WTC11 (cell line): ENCODE results near the gene NCK1. TPM values are rescaled to one million over a fixed set of nuclear protein-coding genes. Genes with fewer than 3 reads are reported as not detected.
A peak's percentile ranks its signal among the peaks of the same experiment; 100 is the strongest.

Experiments
- ATAC-seq: fragments of 200-7000 bp; cut with Tn5 transposase; 2 replicates; pipeline ENCODE4 v1.10.0; 2021; ENCODE audit warnings: mild to moderate bottlenecking, moderate library complexity
- CTCF ChIA-PET: fragments of 300-600 bp; sonication (Branson Sonifier 250); formaldehyde crosslinking; loops from one replicate; lab custom pipeline; 2021; ENCODE audit warnings: antibody characterized with exemption; lab: Charles Lee
- POLR2A ChIA-PET: fragments of 350-600 bp; sonication (Branson Sonifier 250); formaldehyde crosslinking; loops from one replicate; lab custom pipeline; 2021; ENCODE audit warnings: antibody characterized with exemption; lab: Charles Lee
- DNase-seq: peaks from one replicate; pipeline ENCODE4 v3.0.0; 2021; ENCODE audit warnings: low spot score
- H3K27ac Mint-ChIP-seq: 2 replicates; pipeline ENCODE4 v1.8.0; 2021; ENCODE audit warnings: mixed read lengths
- H3K27me3 Mint-ChIP-seq: 2 replicates; pipeline ENCODE4 v1.8.0; 2021; ENCODE audit warnings: low read depth, mild to moderate bottlenecking, moderate library complexity, mixed read lengths
- H3K36me3 Mint-ChIP-seq: 2 replicates; pipeline ENCODE4 v1.8.0; 2021; ENCODE audit warnings: mixed read lengths
- H3K4me1 Mint-ChIP-seq: 2 replicates; pipeline ENCODE4 v1.8.0; 2022; ENCODE audit warnings: mixed read lengths
- H3K4me3 Mint-ChIP-seq: 2 replicates; pipeline ENCODE4 v1.8.0; 2021; ENCODE audit warnings: mild to moderate bottlenecking, moderate library complexity, mixed read lengths
- H3K9me3 Mint-ChIP-seq: 2 replicates; pipeline ENCODE4 v1.8.0; 2021; ENCODE audit warnings: mixed read lengths
- AR ChIP-seq: fragments of 250-450 bp; sonication (Bioruptor Pico); IDR thresholded peaks from 2 replicates; pipeline ENCODE4 v1.9.0; 2021; ENCODE audit warnings: mild to moderate bottlenecking
- ATF3 ChIP-seq: sonication (generic); formaldehyde crosslinking; conservative IDR thresholded peaks from 2 replicates; pipeline ENCODE4 v1.8.1; 2022; ENCODE audit warnings: mild to moderate bottlenecking, missing genetic modification reagents
- CBFB ChIP-seq: sonication (generic); formaldehyde crosslinking; IDR thresholded peaks from 2 replicates; pipeline ENCODE4 v1.8.1; 2022; ENCODE audit warnings: mild to moderate bottlenecking, low read depth, missing genetic modification reagents
- CTCF ChIP-seq: fragments of 200-600 bp; IDR thresholded peaks from 2 replicates; pipeline ENCODE4 v1.8.0; 2022; ENCODE audit warnings: antibody characterized with exemption
- E2F1 ChIP-seq: sonication (generic); formaldehyde crosslinking; IDR thresholded peaks from 2 replicates; pipeline ENCODE4 v1.8.0; 2022; ENCODE audit warnings: mild to moderate bottlenecking, missing genetic modification reagents
- EMX1 ChIP-seq: fragments of 250-450 bp; sonication (Bioruptor Pico); IDR thresholded peaks from 2 replicates; pipeline ENCODE4 v1.8.0; 2021; ENCODE audit warnings: mild to moderate bottlenecking
- FOXJ3 ChIP-seq: sonication (generic); formaldehyde crosslinking; IDR thresholded peaks from 2 replicates; pipeline ENCODE4 v1.9.0; 2021; ENCODE audit warnings: missing genetic modification reagents, mild to moderate bottlenecking, borderline replicate concordance
- FOXP4 ChIP-seq: sonication (generic); formaldehyde crosslinking; IDR thresholded peaks from 2 replicates; pipeline ENCODE4 v1.8.0; 2022; ENCODE audit warnings: mild to moderate bottlenecking, missing genetic modification reagents
- MAX ChIP-seq: sonication (generic); formaldehyde crosslinking; IDR thresholded peaks from 2 replicates; pipeline ENCODE4 v1.8.0; 2022; ENCODE audit warnings: mild to moderate bottlenecking, missing genetic modification reagents
- MYBL2 ChIP-seq: sonication (generic); formaldehyde crosslinking; IDR thresholded peaks from 2 replicates; pipeline ENCODE4 v1.8.1; 2023; ENCODE audit warnings: mild to moderate bottlenecking, moderate library complexity, missing genetic modification reagents
- NFE2L1 ChIP-seq: sonication (generic); formaldehyde crosslinking; IDR thresholded peaks from 2 replicates; pipeline ENCODE4 v1.8.1; 2023; ENCODE audit warnings: missing genetic modification reagents
- NFYB ChIP-seq: sonication (generic); formaldehyde crosslinking; conservative IDR thresholded peaks from 2 replicates; pipeline ENCODE4 v1.8.0; 2022; ENCODE audit warnings: low read depth, missing genetic modification reagents
- NR2C2 ChIP-seq: sonication (generic); formaldehyde crosslinking; IDR thresholded peaks from 2 replicates; pipeline ENCODE4 v1.8.0; 2022; ENCODE audit warnings: mild to moderate bottlenecking, missing genetic modification reagents
- PREB ChIP-seq: sonication (generic); formaldehyde crosslinking; IDR thresholded peaks from 2 replicates; pipeline ENCODE4 v1.8.1; 2022; ENCODE audit warnings: mild to moderate bottlenecking, missing genetic modification reagents, moderate library complexity, borderline replicate concordance
- PRRX2 ChIP-seq: fragments of 250-450 bp; sonication (Bioruptor Pico); IDR thresholded peaks from 2 replicates; pipeline ENCODE4 v1.8.0; 2021; ENCODE audit warnings: mild to moderate bottlenecking
- RORB ChIP-seq: fragments of 250-450 bp; sonication (Bioruptor Pico); IDR thresholded peaks from 2 replicates; pipeline ENCODE4 v1.9.0; 2021; ENCODE audit warnings: mild to moderate bottlenecking
- TEAD1 ChIP-seq: sonication (generic); formaldehyde crosslinking; IDR thresholded peaks from 2 replicates; pipeline ENCODE4 v1.8.0; 2022; ENCODE audit warnings: mild to moderate bottlenecking, missing genetic modification reagents
- ZNF281 ChIP-seq: sonication (generic); formaldehyde crosslinking; IDR thresholded peaks from 2 replicates; pipeline ENCODE4 v1.8.0; 2023; ENCODE audit warnings: mild to moderate bottlenecking, missing genetic modification reagents
- ZNF396 ChIP-seq: fragments of 250-450 bp; sonication (Bioruptor Pico); IDR thresholded peaks from 2 replicates; pipeline ENCODE4 v1.8.0; 2021; ENCODE audit warnings: mild to moderate bottlenecking, moderate library complexity, borderline replicate concordance
- ZNF532 ChIP-seq: fragments of 250-450 bp; sonication (Bioruptor Pico); IDR thresholded peaks from 2 replicates; pipeline ENCODE4 v1.9.0; 2021; ENCODE audit warnings: mild to moderate bottlenecking, borderline replicate concordance
- total RNA-seq: library from RNA; stranded (reverse); gene quantifications from 3 replicates; pipeline ENCODE4 v1.2.3, GENCODE V29; 2021

The NCK1 gene
- total RNA-seq, 1 experiment from 2014 or later = 28.9 TPM

GRCh38 chr3:136898549-136898948, 36.5 kb downstream of the NCK1 start:
- POLR2A ChIA-PET = no interaction called here
- TF ChIP-seq ZNF532 (CRISPR knock-in tag) (no peak), CBFB (no peak), AR (CRISPR knock-in tag) (no peak), ATF3 (no peak), ZNF396 (no peak), EMX1 (CRISPR knock-in tag) (no peak), PRRX2 (CRISPR knock-in tag) (no peak), E2F1 (CRISPR knock-in tag) (no peak), FOXP4 (CRISPR knock-in tag) (no peak), CTCF (no peak), NR2C2 (CRISPR knock-in tag) (no peak), MAX (CRISPR knock-in tag) (no peak), MYBL2 (CRISPR knock-in tag) (no peak), TEAD1 (CRISPR knock-in tag) (no peak), NFYB (CRISPR knock-in tag) (no peak), RORB (CRISPR knock-in tag) (no peak), ZNF281 (CRISPR knock-in tag) (no peak), FOXJ3 (CRISPR knock-in tag) (no peak), PREB (no peak), NFE2L1 (CRISPR knock-in tag) (no peak)
- TF ChIP-seq, all 79 proteins: peak for 0
- H3K27ac Mint-ChIP-seq = peak overlapping the region; percentile 24; the same call in 1 of the 2 replicates
- ATAC-seq = no peak
- H3K27me3 Mint-ChIP-seq = no peaks in the 10 kb centered on the region
- H3K36me3 Mint-ChIP-seq = no peaks in the 10 kb centered on the region
- no peak overlapping the region for H3K4me3 Mint-ChIP-seq
- CTCF ChIA-PET = no interaction called here
- H3K9me3 Mint-ChIP-seq = peaks cover 3% of the 10 kb centered on the region; the same call in 1 of the 2 replicates
- DNase-seq = no peak
- peaks cover 67% of the 10 kb centered on the region for H3K4me1 Mint-ChIP-seq
